ENCODE data around the gene PSME3. TPM values are rescaled to one million over a fixed set of nuclear protein-coding genes. Genes with fewer than 3 reads are reported as not detected.
"Not testable (repeated sequence)": the region's sequence is repeated elsewhere in the genome, so short reads cannot be mapped to it uniquely, and the experiment has no call there.

PSME3 gene
- total RNA-seq, 8 experiments from 2014 or later = 31.7 to 169 (median 69.6) TPM

- in situ Hi-C loops (cut with MboI; ENCODE audit: low pct_unique_long_range_greater_than_20kb in 2 of 9, low sequenced_read_pairs in 9 of 9, unreplicated experiment in 9 of 9) = loop anchor here in 4 of 9 experiments (10.0 to 25.0 kb wide), 2 partner anchors 88 to 91 kb away; no protein-coding TSS in a partner anchor
- peak in 2 of 8 experiments; percentile 2 to 22 for ATAC-seq (replicated peaks in 6 of 8)
- H3K4me3 ChIP-seq = no peak overlapping the region
- H3K27ac ChIP-seq = no peak overlapping the region
- no peaks in the 10 kb centered on the region for H3K4me1 ChIP-seq (replicated peaks in 1 of 2)
- 16 to 100% (median 78%) methylated on average over 1 to 6 of the region's 9 CpGs for WGBS, 10 experiments
Observed at GRCh38 chr17:42846594-42847280, 13.5 kb downstream of the PSME3 start.

GRCh38 chr17:42848093-42848492 is 14.9 kb downstream of the PSME3 start:
- in situ Hi-C loops (cut with MboI; ENCODE audit: low pct_unique_long_range_greater_than_20kb in 2 of 9, low sequenced_read_pairs in 9 of 9, unreplicated experiment in 9 of 9) = loop anchor here in 4 of 9 experiments (10.0 to 25.0 kb wide), 2 partner anchors 87 to 89 kb away; no protein-coding TSS in a partner anchor
- H3K27ac ChIP-seq = no peak overlapping the region
- no peaks in the 10 kb centered on the region for H3K4me1 ChIP-seq (replicated peaks in 1 of 2)
- WGBS, 10 experiments = 47 to 100% (median 96%) methylated on average over 1 to 3 of the region's 3 CpGs; no CpG with 5 or more reads in 5 of the 10 experiments
- H3K4me3 ChIP-seq = no peak overlapping the region
- ATAC-seq (replicated peaks in 6 of 8) = no peak

- Histone ChIP-seq H3K27ac (no peak overlapping the region), H3K4me1 (replicated peaks in 1 of 2) (no peaks in the 10 kb centered on the region), H3K4me3 (no peak overlapping the region)
- WGBS, 10 experiments = 80 to 91% methylated on average over 5 to 9 of the region's 9 CpGs; no CpG with 5 or more reads in 8 of the 10 experiments
- in situ Hi-C loops (cut with MboI; ENCODE audit: low pct_unique_long_range_greater_than_20kb in 2 of 9, low sequenced_read_pairs in 9 of 9, unreplicated experiment in 9 of 9) = loop anchor here in 4 of 9 experiments (10.0 to 25.0 kb wide), 2 partner anchors 86 to 88 kb away; no protein-coding TSS in a partner anchor
- no peak for ATAC-seq (replicated peaks in 6 of 8)
Observed at GRCh38 chr17:42849031-42849430, 15.8 kb downstream of the PSME3 start.

- no peaks in the 10 kb centered on the region for H3K4me1 ChIP-seq (replicated peaks in 1 of 2)
- H3K4me3 ChIP-seq = no peak overlapping the region
- no peak overlapping the region for H3K27ac ChIP-seq
- WGBS, 10 experiments = 29 to 100% (median 58%) methylated on average over 1 to 6 of the region's 8 CpGs; no CpG with 5 or more reads in 3 of the 10 experiments
- in situ Hi-C loops (cut with MboI; ENCODE audit: low pct_unique_long_range_greater_than_20kb in 2 of 9, low sequenced_read_pairs in 9 of 9, unreplicated experiment in 9 of 9) = loop anchor here in 4 of 9 experiments (10.0 to 25.0 kb wide), 2 partner anchors 85 to 88 kb away; no protein-coding TSS in a partner anchor
- peak in 3 of 8 experiments; percentile 16 to 46 (median 30) for ATAC-seq (replicated peaks in 6 of 8)
Observed at GRCh38 chr17:42849451-42850181, 16.4 kb downstream of the PSME3 start.

- in situ Hi-C loops (cut with MboI; ENCODE audit: low pct_unique_long_range_greater_than_20kb in 2 of 9, low sequenced_read_pairs in 9 of 9, unreplicated experiment in 9 of 9) = no loop called here
Observed at GRCh38 chr17:42850954-42851353, 17.8 kb downstream of the PSME3 start, which contains the start of gene AOC3. AOC3 (plus strand) TSS chr17:42851199; CDS start chr17:42851344, 145 bp downstream.

GRCh38 chr17:42851371-42852240 is 18.4 kb downstream of the PSME3 start:
- in situ Hi-C loops (cut with MboI; ENCODE audit: low pct_unique_long_range_greater_than_20kb in 2 of 9, low sequenced_read_pairs in 9 of 9, unreplicated experiment in 9 of 9) = not testable (repeated sequence)
- no CpG with 5 or more reads among the region's 28 CpGs for WGBS, 10 experiments
- ATAC-seq (replicated peaks in 6 of 8) = peak in 1 of 8 experiments; percentile 11

More at GRCh38 chr17:42850954-42851353, 17.8 kb downstream of the PSME3 start, which contains the start of gene AOC3:
- no peak within 1 kb of the TSS for H3K27ac ChIP-seq
- H3K4me3 ChIP-seq = no peak within 1 kb of the TSS
- H3K4me1 ChIP-seq (replicated peaks in 1 of 2) = no peaks in the 10 kb centered on the region
- peak in 5 of 8 experiments; percentile 6 to 23 (median 18) for ATAC-seq (replicated peaks in 6 of 8)
- WGBS, 10 experiments = 79% methylated on average over 2 of the region's 9 CpGs; no CpG with 5 or more reads in 9 of the 10 experiments

GRCh38 chr17:42852351-42852750 is 19.2 kb downstream of the PSME3 start:
- in situ Hi-C loops (cut with MboI; ENCODE audit: low pct_unique_long_range_greater_than_20kb in 2 of 9, low sequenced_read_pairs in 9 of 9, unreplicated experiment in 9 of 9) = no loop called here
- no peak for ATAC-seq (replicated peaks in 6 of 8)
- H3K27ac ChIP-seq = no peak overlapping the region
- WGBS, 10 experiments = 58 to 100% (median 92%) methylated on average over 1 to 6 of the region's 15 CpGs; no CpG with 5 or more reads in 3 of the 10 experiments
- no peaks in the 10 kb centered on the region for H3K4me1 ChIP-seq (replicated peaks in 1 of 2)
- H3K4me3 ChIP-seq = no peak overlapping the region

More at GRCh38 chr17:42851371-42852240, 18.4 kb downstream of the PSME3 start:
- not testable (repeated sequence) for H3K4me1 ChIP-seq (replicated peaks in 1 of 2); H3K4me3 ChIP-seq; H3K27ac ChIP-seq

- H3K4me1 ChIP-seq (replicated peaks in 1 of 2) = no peaks in the 10 kb centered on the region
- WGBS, 10 experiments = 43 to 100% (median 70%) methylated on average over 1 to 4 of the region's 4 CpGs; no CpG with 5 or more reads in 4 of the 10 experiments
- in situ Hi-C loops (cut with MboI; ENCODE audit: low pct_unique_long_range_greater_than_20kb in 2 of 9, low sequenced_read_pairs in 9 of 9, unreplicated experiment in 9 of 9) = no loop called here
- no peak overlapping the region for H3K4me3 ChIP-seq
- ATAC-seq (replicated peaks in 6 of 8) = no peak
- no peak overlapping the region for H3K27ac ChIP-seq
Observed at GRCh38 chr17:42853004-42853403, 19.8 kb downstream of the PSME3 start.

GRCh38 chr17:42853597-42853967 is 20.4 kb downstream of the PSME3 start:
- no peak for ATAC-seq (replicated peaks in 6 of 8)
- Histone ChIP-seq H3K4me3 (no peak overlapping the region), H3K27ac (no peak overlapping the region), H3K4me1 (replicated peaks in 1 of 2) (no peaks in the 10 kb centered on the region)
- in situ Hi-C loops (cut with MboI; ENCODE audit: low pct_unique_long_range_greater_than_20kb in 2 of 9, low sequenced_read_pairs in 9 of 9, unreplicated experiment in 9 of 9) = no loop called here
- WGBS, 10 experiments = 17 to 100% (median 80%) methylated on average over 1 to 4 of the region's 5 CpGs; no CpG with 5 or more reads in 2 of the 10 experiments

- no peak overlapping the region for H3K27ac ChIP-seq
- H3K4me3 ChIP-seq = no peak overlapping the region
- in situ Hi-C loops (cut with MboI; ENCODE audit: low pct_unique_long_range_greater_than_20kb in 2 of 9, low sequenced_read_pairs in 9 of 9, unreplicated experiment in 9 of 9) = no loop called here
- 67 to 88% (median 75%) methylated on average over 2 to 3 of the region's 15 CpGs; no CpG with 5 or more reads in 3 of the 10 experiments for WGBS, 10 experiments
- no peaks in the 10 kb centered on the region for H3K4me1 ChIP-seq (replicated peaks in 1 of 2)
- ATAC-seq (replicated peaks in 6 of 8) = no peak
Observed at GRCh38 chr17:42853968-42854790, 21.0 kb downstream of the PSME3 start.

- Histone ChIP-seq H3K4me1 (replicated peaks in 1 of 2) (no peaks in the 10 kb centered on the region), H3K27ac (no peak overlapping the region), H3K4me3 (no peak overlapping the region)
- in situ Hi-C loops (cut with MboI; ENCODE audit: low pct_unique_long_range_greater_than_20kb in 2 of 9, low sequenced_read_pairs in 9 of 9, unreplicated experiment in 9 of 9) = no loop called here
- WGBS, 10 experiments = 40 to 100% (median 81%) methylated on average over 1 to 5 of the region's 8 CpGs; no CpG with 5 or more reads in 4 of the 10 experiments
- no peak for ATAC-seq (replicated peaks in 6 of 8)
Observed at GRCh38 chr17:42855048-42855596, 21.9 kb downstream of the PSME3 start.

Data from motor neuron (in vitro differentiated cells).